SK-N-SH treated with all-trans-retinoic acid at 6 μM for 48 hours (cell line): Measurements from ENCODE around the gene HEPACAM2.

ENCODE experiments used
- BACH2 ChIP-seq: fragments of 250-450 bp; sonication (Bioruptor Pico); IDR thresholded peaks from 2 replicates; pipeline ENCODE4 v1.9.0; 2021; ENCODE audit warnings: mild to moderate bottlenecking, borderline replicate concordance
- CSRNP3 ChIP-seq: fragments of 250-450 bp; sonication (Bioruptor Pico); IDR thresholded peaks from 2 replicates; pipeline ENCODE4 v1.5.1; 2021; ENCODE audit warnings: mild to moderate bottlenecking, moderate library complexity
- ESRRG ChIP-seq: fragments of 250-450 bp; sonication (Bioruptor Pico); IDR thresholded peaks from 2 replicates; pipeline ENCODE4 v1.6.1; 2021; ENCODE audit warnings: mild to moderate bottlenecking
- POU6F1 ChIP-seq: fragments of 250-450 bp; sonication (Bioruptor Pico); IDR thresholded peaks from 2 replicates; pipeline ENCODE4 v1.8.0; 2021; ENCODE audit warnings: low read depth, mild to moderate bottlenecking, moderate library complexity, borderline replicate concordance
- RARB ChIP-seq: fragments of 250-450 bp; sonication (Bioruptor Pico); IDR thresholded peaks from 2 replicates; pipeline ENCODE4 v1.8.0; 2021; ENCODE audit warnings: mild to moderate bottlenecking, moderate library complexity
- TOX ChIP-seq: fragments of 250-450 bp; sonication (Bioruptor Pico); IDR thresholded peaks from 2 replicates; pipeline ENCODE4 v1.8.0; 2021; ENCODE audit warnings: mild to moderate bottlenecking, moderate library complexity, borderline replicate concordance
- ZFP30 ChIP-seq: fragments of 450-650 bp; formaldehyde crosslinking; IDR thresholded peaks from 2 replicates; pipeline ENCODE4 v1.5.0; 2022; ENCODE audit warnings: mild to moderate bottlenecking, moderate library complexity

GRCh38 chr7:93245525-93246432 is 19.5 kb upstream of the HEPACAM2 start:
- TF ChIP-seq RARB (CRISPR knock-in tag) = no peak
- no peak for TF ChIP-seq TOX (CRISPR knock-in tag)
- TF ChIP-seq ESRRG (CRISPR knock-in tag) = no peak
- TF ChIP-seq ZFP30 (CRISPR knock-in tag) = no peak
- no peak for TF ChIP-seq CSRNP3
- no peak for TF ChIP-seq BACH2
- no peak for TF ChIP-seq POU6F1
